Measurements from ENCODE around the gene C1QA. TPM values are rescaled to one million over a fixed set of nuclear protein-coding genes. Genes with fewer than 3 reads are reported as not detected.
"Not testable (repeated sequence)": the region's sequence is repeated elsewhere in the genome, so short reads cannot be mapped to it uniquely, and the experiment has no call there.

The C1QA gene
- total RNA-seq, 2 experiments from 2014 or later = not detected

GRCh38 chr1:22668840-22669239 lies 32.4 kb downstream of the C1QA start:
- H3K36me3 Mint-ChIP-seq, H3K27ac Mint-ChIP-seq, H3K4me3 Mint-ChIP-seq, DNase-seq, H3K9me3 Mint-ChIP-seq, H3K4me1 Mint-ChIP-seq: not testable (repeated sequence)
- peaks cover 32% of the 10 kb centered on the region for H3K27me3 Mint-ChIP-seq

GRCh38 chr1:22670352-22670975 lies 34.0 kb downstream of the C1QA start:
- Mint-ChIP-seq H3K4me3 (no peak overlapping the region), H3K36me3 (no peaks in the 10 kb centered on the region), H3K27me3 (peaks cover 42% of the 10 kb centered on the region), H3K27ac (no peak overlapping the region), H3K4me1 (no peaks in the 10 kb centered on the region), H3K9me3 (no peaks in the 10 kb centered on the region)
- no peak for DNase-seq

- H3K36me3 Mint-ChIP-seq = no peaks in the 10 kb centered on the region
- no peaks in the 10 kb centered on the region for H3K9me3 Mint-ChIP-seq
- no peak for DNase-seq
- no peaks in the 10 kb centered on the region for H3K4me1 Mint-ChIP-seq
- H3K27ac Mint-ChIP-seq = no peak overlapping the region
- no peak overlapping the region for H3K4me3 Mint-ChIP-seq
- peaks cover 46% of the 10 kb centered on the region for H3K27me3 Mint-ChIP-seq
These were observed 35.6 kb downstream of the C1QA start for GRCh38 chr1:22671999-22672398.

GRCh38 chr1:22673486-22674409 lies 37.3 kb downstream of the C1QA start:
- Mint-ChIP-seq H3K36me3 (no peaks in the 10 kb centered on the region), H3K9me3 (no peaks in the 10 kb centered on the region), H3K4me3 (no peak overlapping the region), H3K27me3 (peaks cover 46% of the 10 kb centered on the region), H3K4me1 (no peaks in the 10 kb centered on the region), H3K27ac (no peak overlapping the region)
- no peak for DNase-seq

- H3K4me1 Mint-ChIP-seq = no peaks in the 10 kb centered on the region
- H3K27ac Mint-ChIP-seq = no peak overlapping the region
- H3K4me3 Mint-ChIP-seq = no peak overlapping the region
These were observed 38.0 kb downstream of the C1QA start for GRCh38 chr1:22674410-22674749.

GRCh38 chr1:22676151-22676550 lies 39.7 kb downstream of the C1QA start:
- not testable (repeated sequence) for H3K27ac Mint-ChIP-seq, H3K36me3 Mint-ChIP-seq, H3K4me3 Mint-ChIP-seq, DNase-seq, H3K9me3 Mint-ChIP-seq, H3K4me1 Mint-ChIP-seq
- H3K27me3 Mint-ChIP-seq = peaks cover 34% of the 10 kb centered on the region

More at GRCh38 chr1:22674410-22674749, 38.0 kb downstream of the C1QA start:
- DNase-seq = no peak
- Mint-ChIP-seq H3K36me3 (no peaks in the 10 kb centered on the region), H3K9me3 (no peaks in the 10 kb centered on the region), H3K27me3 (peaks cover 45% of the 10 kb centered on the region)

- DNase-seq = no peak
- Mint-ChIP-seq H3K27ac (no peak overlapping the region), H3K27me3 (peaks cover 26% of the 10 kb centered on the region), H3K9me3 (no peaks in the 10 kb centered on the region), H3K4me1 (no peaks in the 10 kb centered on the region), H3K4me3 (no peak overlapping the region), H3K36me3 (no peaks in the 10 kb centered on the region)
These were observed 40.6 kb downstream of the C1QA start for GRCh38 chr1:22676916-22677583.

GRCh38 chr1:22677931-22678896 lies 41.8 kb downstream of the C1QA start:
- no peak for DNase-seq
- Mint-ChIP-seq H3K36me3 (no peaks in the 10 kb centered on the region), H3K27ac (no peak overlapping the region), H3K4me3 (no peak overlapping the region), H3K9me3 (no peaks in the 10 kb centered on the region), H3K4me1 (no peaks in the 10 kb centered on the region), H3K27me3 (peaks cover 15% of the 10 kb centered on the region)

- no peaks in the 10 kb centered on the region for H3K36me3 Mint-ChIP-seq
- no peaks in the 10 kb centered on the region for H3K9me3 Mint-ChIP-seq
- H3K4me1 Mint-ChIP-seq = no peaks in the 10 kb centered on the region
- H3K27ac Mint-ChIP-seq = no peak overlapping the region
- H3K27me3 Mint-ChIP-seq = peaks cover 4% of the 10 kb centered on the region
- DNase-seq = no peak
- no peak overlapping the region for H3K4me3 Mint-ChIP-seq
These were observed 44.3 kb downstream of the C1QA start for GRCh38 chr1:22680726-22681125.

- no peaks in the 10 kb centered on the region for H3K9me3 Mint-ChIP-seq
- no peaks in the 10 kb centered on the region for H3K4me1 Mint-ChIP-seq
- peaks cover 5% of the 10 kb centered on the region for H3K27me3 Mint-ChIP-seq
- H3K4me3 Mint-ChIP-seq = no peak overlapping the region
- no peak overlapping the region for H3K27ac Mint-ChIP-seq
- DNase-seq = no peak
- H3K36me3 Mint-ChIP-seq = no peaks in the 10 kb centered on the region
These were observed 45.3 kb downstream of the C1QA start for GRCh38 chr1:22681556-22682276.

GRCh38 chr1:22683547-22683946 lies 47.1 kb downstream of the C1QA start:
- Mint-ChIP-seq H3K4me3 (no peak overlapping the region), H3K27ac (no peak overlapping the region), H3K9me3 (no peaks in the 10 kb centered on the region), H3K4me1 (no peaks in the 10 kb centered on the region), H3K36me3 (no peaks in the 10 kb centered on the region), H3K27me3 (peaks cover 7% of the 10 kb centered on the region)
- DNase-seq = no peak

GRCh38 chr1:22685591-22686059 lies 49.2 kb downstream of the C1QA start:
- Mint-ChIP-seq H3K4me3 (no peak overlapping the region), H3K36me3 (no peaks in the 10 kb centered on the region), H3K27me3 (peaks cover 8% of the 10 kb centered on the region), H3K4me1 (no peaks in the 10 kb centered on the region), H3K9me3 (no peaks in the 10 kb centered on the region), H3K27ac (no peak overlapping the region)
- DNase-seq = no peak

GRCh38 chr1:22687191-22687590 lies 50.8 kb downstream of the C1QA start:
- no peak for DNase-seq
- H3K4me1 Mint-ChIP-seq = no peaks in the 10 kb centered on the region
- no peak overlapping the region for H3K4me3 Mint-ChIP-seq
- no peak overlapping the region for H3K27ac Mint-ChIP-seq
- H3K9me3 Mint-ChIP-seq = no peaks in the 10 kb centered on the region
- peaks cover 8% of the 10 kb centered on the region for H3K27me3 Mint-ChIP-seq
- no peaks in the 10 kb centered on the region for H3K36me3 Mint-ChIP-seq

- Mint-ChIP-seq H3K4me3 (no peak overlapping the region), H3K4me1 (no peaks in the 10 kb centered on the region), H3K27ac (no peak overlapping the region), H3K9me3 (no peaks in the 10 kb centered on the region), H3K27me3 (peaks cover 8% of the 10 kb centered on the region), H3K36me3 (no peaks in the 10 kb centered on the region)
- no peak for DNase-seq
These were observed 52.0 kb downstream of the C1QA start for GRCh38 chr1:22688466-22688865.

All from activated naive CD8-positive, alpha-beta T cell treated with anti-CD3 and anti-CD28 coated beads for 36 hours (primary cell).